ENCODE measurements around the gene SPTBN1.
"Not testable (repeated sequence)": the region's sequence is repeated elsewhere in the genome, so short reads cannot be mapped to it uniquely, and the experiment has no call there.

The SPTBN1 gene

DNA sequence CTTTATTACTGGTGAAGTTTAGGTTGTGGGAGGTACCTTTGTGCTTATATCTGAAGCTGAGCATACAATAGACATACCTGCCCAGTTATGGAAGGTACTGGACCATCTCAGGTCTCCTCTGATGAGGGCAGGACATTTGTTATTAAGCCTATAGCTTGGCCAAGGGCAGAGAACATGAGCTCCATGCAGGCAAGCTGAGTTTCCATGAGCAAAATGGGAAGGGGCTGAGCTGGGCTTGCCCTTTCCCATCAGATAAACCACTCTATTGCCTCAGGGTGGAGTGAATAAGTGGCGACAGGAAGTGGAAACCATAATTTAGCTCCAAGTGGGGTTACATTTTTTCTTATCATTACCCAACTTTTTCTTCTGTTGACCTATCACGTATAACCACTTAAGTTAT, 227.5 kb downstream of the SPTBN1 start:
- DNase-seq, result no peak

GRCh38 chr2:54685263-54685775, 229.2 kb downstream of the SPTBN1 start:
- DNase-seq, result no peak

GRCh38 chr2:54687595-54688152, 231.5 kb downstream of the SPTBN1 start:
- DNase-seq, result no peak

DNA sequence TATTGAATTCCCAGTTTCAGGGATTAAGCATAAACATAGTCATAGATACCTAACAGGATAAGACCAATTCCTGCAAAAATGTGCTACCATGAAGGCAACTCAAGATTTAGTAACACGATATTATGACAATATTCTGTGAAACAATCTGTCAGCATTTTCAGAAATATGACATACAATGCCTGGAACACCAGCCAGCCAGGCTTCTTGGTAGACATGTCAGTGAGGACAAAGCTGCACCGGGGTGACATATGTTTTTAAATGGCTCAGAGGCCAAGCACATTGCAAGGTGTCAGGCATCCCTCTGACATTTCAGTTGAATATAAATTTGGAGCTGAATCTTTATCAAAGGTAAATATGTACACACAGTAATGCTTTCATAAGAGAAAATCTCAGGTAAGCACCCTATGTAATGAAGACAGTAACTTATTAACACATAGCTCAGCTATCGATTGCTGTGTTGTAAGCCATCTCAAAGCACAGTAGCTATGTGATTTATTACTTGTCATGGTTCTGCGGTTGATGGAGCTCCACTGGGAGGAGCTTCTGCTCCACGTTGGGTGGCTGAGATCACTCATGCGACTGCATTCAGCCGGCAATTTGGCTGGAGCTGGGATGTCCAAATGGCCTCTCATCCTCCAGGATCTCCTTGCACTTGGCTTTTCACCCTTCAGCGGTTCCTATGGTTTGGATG, 235.5 kb downstream of the SPTBN1 start:
- peak; percentile 31 for DNase-seq

DNA sequence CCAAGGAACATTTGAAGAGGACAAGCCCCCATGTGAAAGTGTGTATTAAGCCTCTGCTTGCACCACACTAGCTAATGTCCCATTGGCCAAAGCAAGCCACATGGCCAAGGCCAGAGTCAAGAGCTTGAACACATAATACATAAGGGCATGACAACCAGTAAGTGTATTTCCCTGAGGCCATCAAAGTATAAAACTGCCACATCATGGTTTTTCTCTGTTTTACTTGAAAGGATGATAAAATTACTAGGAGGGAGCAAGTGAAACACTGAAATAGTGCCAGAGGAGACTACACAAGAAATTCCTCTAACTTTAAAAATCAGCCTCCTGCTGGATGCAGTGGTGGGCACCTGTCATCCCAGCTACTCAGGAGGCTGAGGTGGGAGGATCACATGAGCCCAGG, 236.4 kb downstream of the SPTBN1 start:
- DNase-seq, result no peak

DNA sequence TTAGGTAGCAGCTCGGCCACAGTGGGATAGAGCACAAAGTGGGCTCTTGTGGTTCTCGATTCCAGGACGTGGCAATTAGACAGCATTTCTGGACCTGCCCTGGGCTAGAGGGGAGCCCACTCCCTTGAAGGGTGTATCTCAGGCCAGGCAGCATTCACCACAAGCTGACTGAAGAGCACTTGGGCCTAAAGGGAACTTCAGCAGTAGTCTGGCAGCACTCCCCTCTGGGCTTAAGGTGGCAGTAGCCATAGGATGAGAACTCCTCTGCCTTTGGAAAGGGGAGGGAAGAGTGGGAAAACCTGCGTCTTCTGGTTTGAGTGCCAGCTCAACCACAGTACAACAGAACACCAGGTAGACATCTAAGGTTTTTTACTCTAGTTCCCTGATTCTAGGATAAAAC, 239.3 kb downstream of the SPTBN1 start:
- DNase-seq, result no peak

- no peak for DNase-seq
Measured at GRCh38 chr2:54697934-54698333, 241.8 kb downstream of the SPTBN1 start.

GRCh38 chr2:54698926-54699325, 242.8 kb downstream of the SPTBN1 start:
- not testable (repeated sequence) for DNase-seq

DNA sequence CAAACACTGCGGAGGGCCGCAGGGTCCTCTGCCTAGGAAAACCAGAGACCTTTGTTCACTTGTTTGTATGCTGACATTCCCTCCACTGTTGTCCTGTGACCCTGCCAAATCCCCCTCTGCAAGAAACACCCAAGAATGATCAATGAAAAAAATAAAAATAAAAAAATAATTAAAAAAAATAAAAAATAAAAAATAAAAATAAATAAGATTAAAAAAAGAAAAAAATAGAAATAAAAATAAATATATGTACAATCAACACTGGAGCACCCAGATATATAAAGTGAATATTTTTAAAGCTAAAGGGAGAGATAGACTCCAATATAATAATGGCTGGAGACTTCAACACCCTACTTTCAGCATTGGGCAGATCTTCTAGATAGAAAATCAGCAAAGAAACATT, 243.5 kb downstream of the SPTBN1 start:
- DNase-seq, result no peak

DNA sequence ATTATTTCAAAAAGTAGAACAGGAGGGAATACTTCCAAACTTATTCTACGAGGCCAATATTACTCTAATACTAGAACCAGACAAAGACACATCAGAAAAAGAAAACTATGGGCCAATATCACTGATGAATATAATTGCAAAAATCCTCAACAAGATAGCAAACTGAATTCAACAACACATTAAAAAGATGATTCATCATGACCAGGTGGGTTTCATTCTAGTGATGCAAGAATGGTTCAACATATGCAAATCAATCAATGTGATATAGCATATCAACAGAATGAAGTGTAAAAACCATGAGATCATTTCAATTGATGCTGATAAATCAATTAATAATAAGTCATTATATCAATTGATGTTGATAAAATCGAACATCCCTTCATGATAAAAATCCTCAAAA, 244.9 kb downstream of the SPTBN1 start:
- no peak for DNase-seq

- DNase-seq, result no peak
Measured at GRCh38 chr2:54704238-54704637, 248.1 kb downstream of the SPTBN1 start.

DNA sequence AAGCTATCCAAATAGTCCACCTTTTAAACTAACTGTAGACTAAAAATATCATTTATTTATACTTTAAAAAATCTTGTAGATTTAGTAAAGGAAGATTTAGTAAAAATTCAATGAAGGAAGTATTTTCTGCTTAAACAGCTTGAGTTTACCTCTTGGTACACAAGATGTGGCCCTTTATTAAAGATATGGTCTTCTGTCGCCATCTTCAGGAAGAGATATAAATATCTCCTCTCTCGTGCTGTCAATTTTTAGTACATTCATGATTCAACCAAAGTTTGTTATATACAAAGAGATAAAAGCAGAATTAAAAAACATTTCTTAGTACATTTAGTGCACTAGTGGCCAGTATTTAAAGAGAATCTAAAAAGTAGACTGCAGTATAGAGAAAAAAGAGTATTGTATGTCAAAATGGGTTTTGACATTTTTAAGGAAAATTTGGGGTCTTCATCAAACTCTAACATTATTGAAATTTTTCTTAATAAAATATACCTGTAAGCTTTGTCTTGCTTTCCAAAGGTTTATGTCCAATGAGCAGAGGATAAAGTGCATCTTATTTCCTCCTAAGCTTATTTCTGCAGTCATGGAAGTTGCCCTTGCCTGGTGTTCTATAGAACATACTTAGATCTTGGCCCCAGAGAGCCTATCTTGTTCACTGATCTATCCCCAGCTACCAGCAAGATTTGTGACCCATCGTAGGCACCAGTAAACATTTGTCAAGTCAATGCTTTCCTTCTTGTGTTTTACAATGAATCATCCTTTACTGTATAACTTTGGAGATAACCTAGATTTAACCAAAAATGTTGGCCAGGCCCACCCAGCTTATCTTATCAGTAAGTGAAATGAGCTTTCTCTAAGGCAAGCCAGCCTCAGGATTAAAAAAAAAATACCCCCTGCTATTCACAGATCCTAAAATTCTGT, 248.8 kb downstream of the SPTBN1 start:
- DNase-seq, result peak; percentile 59

- no peak for DNase-seq
Measured at GRCh38 chr2:54706622-54707021, 250.5 kb downstream of the SPTBN1 start.

GRCh38 chr2:54708584-54709335, 252.6 kb downstream of the SPTBN1 start:
- DNase-seq, result no peak

DNA sequence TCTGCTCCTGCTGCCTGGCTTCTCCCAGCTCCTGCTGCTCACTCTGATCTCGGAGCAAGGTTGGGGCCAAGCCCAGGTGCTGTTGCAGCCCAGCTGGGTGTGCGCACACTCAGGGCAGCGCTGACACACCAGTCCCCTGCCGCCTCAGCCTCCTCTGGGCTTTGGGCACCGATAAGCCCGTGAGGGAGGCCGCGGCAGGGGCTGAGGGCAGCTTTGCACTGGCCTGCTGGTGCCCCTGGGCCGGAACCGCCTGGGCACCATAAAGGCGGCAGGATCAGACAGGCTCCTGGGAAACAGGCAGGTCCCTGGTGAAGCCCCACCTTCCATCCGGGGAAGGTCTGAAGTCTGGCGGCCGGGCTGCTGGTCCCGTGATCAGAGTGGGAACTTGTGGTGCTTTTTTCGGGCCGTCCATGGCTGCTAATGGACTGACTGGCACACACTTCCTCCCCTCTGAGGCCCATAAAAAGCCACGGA, 253.2 kb downstream of the SPTBN1 start:
- DNase-seq, result no peak

GRCh38 chr2:54710216-54710615, 254.1 kb downstream of the SPTBN1 start:
- DNase-seq, result no peak

GRCh38 chr2:54712516-54712915, 256.4 kb downstream of the SPTBN1 start:
- DNase-seq, result no peak

- DNase-seq, result no peak
Measured at GRCh38 chr2:54714996-54715395, 258.9 kb downstream of the SPTBN1 start.

DNA sequence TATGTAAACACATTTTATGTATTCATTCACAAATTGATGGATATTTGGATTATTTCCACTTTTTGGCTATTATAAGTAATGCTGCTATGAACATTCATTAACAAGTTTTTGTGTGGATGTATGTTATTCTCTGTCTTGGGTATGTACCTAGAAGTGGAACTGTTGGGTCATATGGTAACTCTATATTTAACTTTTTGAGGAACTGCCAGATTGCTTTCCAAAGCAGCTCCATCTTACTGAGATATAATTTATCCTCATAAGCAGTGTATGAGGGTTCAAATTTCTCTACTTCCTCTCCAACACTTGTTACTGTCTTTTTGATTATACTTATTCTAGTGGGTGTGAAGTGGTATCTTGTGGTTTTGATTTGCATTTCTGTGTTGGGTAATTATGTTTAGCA, 260.2 kb downstream of the SPTBN1 start:
- no peak for DNase-seq

- DNase-seq, result no peak
Measured at GRCh38 chr2:54720563-54720962, 264.4 kb downstream of the SPTBN1 start.

Measured in NCI-H2171 (cell line).